RWPE2 (cell line): ENCODE measurements around the gene SLC44A2.
"Not testable (repeated sequence)": the region's sequence is repeated elsewhere in the genome, so short reads cannot be mapped to it uniquely, and the experiment has no call there.

Source experiments
- ATAC-seq: fragments of 200-7000 bp; cut with Tn5 transposase; 3 replicates; pipeline ENCODE4 v1.9.1; 2021; ENCODE audit warnings: low read depth
- DNase-seq: peaks from one replicate; pipeline ENCODE4 v3.0.0-alpha.2; 2020; ENCODE audit warnings: low spot score
- H3K27ac ChIP-seq: fragments of 450-650 bp; 2 replicates; pipeline ENCODE4 v1.5.1; 2017; ENCODE audit warnings: mild to moderate bottlenecking; ENCODE audit not compliant: poor library complexity, severe bottlenecking
- H3K27me3 ChIP-seq: fragments of 250-450 bp; sonication (Bioruptor Pico); 2 replicates; pipeline ENCODE4 v1.5.1; 2021; ENCODE audit warnings: mild to moderate bottlenecking, moderate library complexity; ENCODE audit not compliant: insufficient read depth, poor library complexity, severe bottlenecking
- H3K36me3 ChIP-seq: fragments of 250-450 bp; sonication (Bioruptor Pico); 2 replicates; pipeline ENCODE4 v1.5.1; 2020; ENCODE audit warnings: low read depth, mild to moderate bottlenecking, moderate library complexity
- H3K4me1 ChIP-seq: fragments of 250-450 bp; sonication (Bioruptor Pico); 2 replicates; pipeline ENCODE4 v1.5.1; 2021; ENCODE audit warnings: mild to moderate bottlenecking, moderate library complexity; ENCODE audit not compliant: insufficient read depth, poor library complexity, severe bottlenecking
- H3K4me3 ChIP-seq: fragments of 250-450 bp; sonication (Bioruptor Pico); 2 replicates; pipeline ENCODE4 v1.5.1; 2021; ENCODE audit warnings: mild to moderate bottlenecking, moderate library complexity; ENCODE audit not compliant: severe bottlenecking
- H3K9me3 ChIP-seq: fragments of 250-450 bp; sonication (Bioruptor Pico); 2 replicates; pipeline ENCODE4 v1.5.1; 2021; ENCODE audit warnings: mild to moderate bottlenecking, moderate library complexity; ENCODE audit not compliant: severe bottlenecking
- TF ChIP-seq, protein P1 (sequence below): fragments of 450-650 bp; IDR thresholded peaks from one replicate; pipeline ENCODE4 v1.5.1; 2017; ENCODE audit warnings: mild to moderate bottlenecking, moderate library complexity; ENCODE audit not compliant: poor library complexity, severe bottlenecking

SLC44A2 gene

GRCh38 chr19:10670876-10671804 is 45.8 kb downstream of the SLC44A2 start:
- TF ChIP-seq, protein P1, sequence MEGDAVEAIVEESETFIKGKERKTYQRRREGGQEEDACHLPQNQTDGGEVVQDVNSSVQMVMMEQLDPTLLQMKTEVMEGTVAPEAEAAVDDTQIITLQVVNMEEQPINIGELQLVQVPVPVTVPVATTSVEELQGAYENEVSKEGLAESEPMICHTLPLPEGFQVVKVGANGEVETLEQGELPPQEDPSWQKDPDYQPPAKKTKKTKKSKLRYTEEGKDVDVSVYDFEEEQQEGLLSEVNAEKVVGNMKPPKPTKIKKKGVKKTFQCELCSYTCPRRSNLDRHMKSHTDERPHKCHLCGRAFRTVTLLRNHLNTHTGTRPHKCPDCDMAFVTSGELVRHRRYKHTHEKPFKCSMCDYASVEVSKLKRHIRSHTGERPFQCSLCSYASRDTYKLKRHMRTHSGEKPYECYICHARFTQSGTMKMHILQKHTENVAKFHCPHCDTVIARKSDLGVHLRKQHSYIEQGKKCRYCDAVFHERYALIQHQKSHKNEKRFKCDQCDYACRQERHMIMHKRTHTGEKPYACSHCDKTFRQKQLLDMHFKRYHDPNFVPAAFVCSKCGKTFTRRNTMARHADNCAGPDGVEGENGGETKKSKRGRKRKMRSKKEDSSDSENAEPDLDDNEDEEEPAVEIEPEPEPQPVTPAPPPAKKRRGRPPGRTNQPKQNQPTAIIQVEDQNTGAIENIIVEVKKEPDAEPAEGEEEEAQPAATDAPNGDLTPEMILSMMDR, result no peak
- Histone ChIP-seq H3K4me1 (no peaks in the 10 kb centered on the region), H3K27ac (no peak overlapping the region), H3K36me3 (peaks cover 69% of the 10 kb centered on the region), H3K4me3 (no peak overlapping the region), H3K9me3 (no peaks in the 10 kb centered on the region), H3K27me3 (no peaks in the 10 kb centered on the region)
- DNase-seq (no peak), ATAC-seq (no peak)

GRCh38 chr19:10671922-10672321 is 46.6 kb downstream of the SLC44A2 start:
- DNase-seq, ATAC-seq, H3K4me3 ChIP-seq, H3K27me3 ChIP-seq, H3K4me1 ChIP-seq, H3K27ac ChIP-seq, H3K9me3 ChIP-seq: not testable (repeated sequence)
- H3K36me3 ChIP-seq, result peaks cover 67% of the 10 kb centered on the region

DNA sequence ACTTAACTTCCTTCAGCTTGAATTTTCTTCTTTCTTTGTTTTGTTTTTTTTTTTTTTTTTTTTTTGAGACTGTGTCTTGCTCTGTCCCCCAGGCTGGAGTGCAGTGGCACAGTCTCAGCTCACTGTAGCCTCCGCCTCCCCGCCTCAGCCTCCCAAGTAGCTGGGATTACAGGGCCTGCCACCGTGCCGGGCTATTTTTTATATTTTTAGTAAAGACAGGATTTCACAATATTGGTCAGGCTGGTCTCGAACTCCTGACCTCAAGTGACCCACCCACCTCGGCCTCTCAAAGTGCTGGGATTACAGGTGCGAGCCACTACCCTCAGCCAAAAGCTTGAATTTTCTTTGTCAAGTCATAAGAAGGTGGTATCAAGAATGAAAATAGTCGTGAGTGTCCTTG is 49.9 kb downstream of the SLC44A2 start:
- not testable (repeated sequence) for ATAC-seq, H3K9me3 ChIP-seq

GRCh38 chr19:10677751-10678150 is 52.4 kb downstream of the SLC44A2 start:
- peaks cover 90% of the 10 kb centered on the region for H3K36me3 ChIP-seq
- TF ChIP-seq, protein P1, result no peak
- H3K27me3 ChIP-seq, result no peaks in the 10 kb centered on the region
- no peaks in the 10 kb centered on the region for H3K4me1 ChIP-seq
- H3K4me3 ChIP-seq, result no peak overlapping the region
- no peaks in the 10 kb centered on the region for H3K9me3 ChIP-seq
- ATAC-seq (no peak), DNase-seq (no peak)
- H3K27ac ChIP-seq, result no peak overlapping the region

More for the DNA sequence above, 49.9 kb downstream of the SLC44A2 start:
- DNase-seq, H3K27ac ChIP-seq, H3K4me1 ChIP-seq, H3K4me3 ChIP-seq, H3K27me3 ChIP-seq: not testable (repeated sequence)
- peaks cover 88% of the 10 kb centered on the region for H3K36me3 ChIP-seq

DNA sequence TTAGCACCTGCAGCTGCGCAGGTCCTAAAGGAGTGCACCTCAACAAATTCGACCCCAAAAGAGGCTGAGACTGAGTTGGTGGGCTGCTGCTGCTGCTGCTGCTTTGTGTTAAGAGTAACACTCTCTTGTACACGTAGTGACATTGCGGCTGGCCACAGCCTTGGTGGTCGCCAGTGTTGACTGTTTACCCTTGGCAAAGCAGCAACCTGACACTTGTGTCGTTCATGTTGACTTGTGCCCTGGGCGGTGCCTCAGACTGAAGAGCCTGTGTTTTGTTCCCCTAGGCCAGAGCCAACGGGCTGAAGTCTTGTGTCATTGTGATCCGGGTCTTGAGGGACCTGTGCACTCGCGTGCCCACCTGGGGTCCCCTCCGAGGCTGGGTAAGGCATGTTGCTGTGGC is 53.5 kb downstream of the SLC44A2 start:
- Histone ChIP-seq H3K27ac (no peak overlapping the region), H3K9me3 (no peaks in the 10 kb centered on the region), H3K4me1 (no peaks in the 10 kb centered on the region), H3K36me3 (peaks cover 90% of the 10 kb centered on the region), H3K4me3 (no peak overlapping the region), H3K27me3 (no peaks in the 10 kb centered on the region)
- DNase-seq, result no peak
- ATAC-seq, result no peak
- TF ChIP-seq, protein P1, result no peak

GRCh38 chr19:10679743-10680142 is 54.4 kb downstream of the SLC44A2 start:
- no peaks in the 10 kb centered on the region for H3K9me3 ChIP-seq
- H3K4me3 ChIP-seq, result no peak overlapping the region
- H3K27me3 ChIP-seq, result no peaks in the 10 kb centered on the region
- H3K27ac ChIP-seq, result no peak overlapping the region
- DNase-seq, result no peak
- TF ChIP-seq, protein P1, result no peak
- no peak for ATAC-seq
- no peaks in the 10 kb centered on the region for H3K4me1 ChIP-seq
- H3K36me3 ChIP-seq, result peaks cover 93% of the 10 kb centered on the region
